H7 (cell line): ENCODE measurements around the gene CLDN5. TPM values are rescaled to one million over a fixed set of nuclear protein-coding genes. Genes with fewer than 3 reads are reported as not detected.

ENCODE experiments used
- DNase-seq: peaks from one replicate; pipeline ENCODE4 v3.0.0; 2012
- H3K27me3 ChIP-seq: 2 replicates; pipeline ENCODE4 v1.6.0; 2011; ENCODE audit warnings: mild to moderate bottlenecking, low read length; ENCODE audit not compliant: control insufficient read depth, insufficient read depth
- H3K36me3 ChIP-seq: replicated peaks from 2 replicates; pipeline ENCODE4 v1.5.1; 2011; ENCODE audit warnings: low read length; ENCODE audit not compliant: control insufficient read depth, insufficient read depth
- H3K4me3 ChIP-seq: 2 replicates; pipeline ENCODE4 v1.5.1; 2011; ENCODE audit warnings: low read depth, mild to moderate bottlenecking, control low read depth, low read length, moderate library complexity; ENCODE audit not compliant: insufficient read depth
- total RNA-seq: library from RNA; depleted of rRNA; stranded (reverse); fragments of >200 nt; shearing (Covaris generic); gene quantifications from 2 replicates; pipeline ENCODE4 v1.2.3, GENCODE V29; 2014

CLDN5 gene
- total RNA-seq, 1 experiment from 2014 or later, result 3.0 TPM

DNA sequence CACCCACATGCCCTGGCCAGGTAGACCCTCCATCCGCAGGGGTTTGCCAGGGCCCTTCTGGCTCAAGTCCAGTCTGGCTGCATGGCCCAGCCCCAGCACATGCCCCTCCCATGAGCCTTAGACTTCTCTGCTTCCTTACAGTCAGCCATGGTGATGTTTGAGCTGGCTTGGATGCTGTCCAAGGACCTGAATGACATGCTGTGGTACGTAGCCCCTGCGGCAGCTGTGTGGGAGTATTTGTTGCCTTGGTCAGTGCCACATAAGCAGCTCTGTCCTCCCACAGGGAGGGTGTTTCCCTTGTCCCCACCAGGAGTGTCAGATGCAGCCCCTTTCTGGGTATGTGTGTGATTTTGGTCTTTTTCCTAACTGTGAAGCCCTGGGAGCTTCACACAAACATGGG is 27.0 kb downstream of the CLDN5 start:
- DNase-seq, result no peak
- H3K36me3 ChIP-seq, result peaks cover 21% of the 10 kb centered on the region
- H3K27me3 ChIP-seq, result no peaks in the 10 kb centered on the region
- H3K4me3 ChIP-seq, result no peak overlapping the region

DNA sequence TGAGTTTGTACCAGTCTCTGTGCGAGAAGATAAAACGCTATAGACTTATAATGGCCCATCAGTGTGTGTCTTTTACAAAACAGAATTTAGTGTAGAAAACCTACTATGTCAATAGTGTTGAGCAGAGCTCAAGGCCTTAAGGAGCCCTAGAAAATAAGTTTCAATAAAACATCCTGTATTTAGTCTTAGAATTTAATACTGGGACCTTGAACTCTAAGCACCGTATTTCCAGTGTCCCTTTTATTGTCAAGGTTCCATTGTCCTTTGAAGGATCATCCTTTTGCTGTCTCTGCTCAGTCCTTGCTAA is 27.9 kb downstream of the CLDN5 start:
- Histone ChIP-seq H3K27me3 (no peaks in the 10 kb centered on the region), H3K36me3 (peaks cover 21% of the 10 kb centered on the region), H3K4me3 (no peak overlapping the region)
- no peak for DNase-seq

DNA sequence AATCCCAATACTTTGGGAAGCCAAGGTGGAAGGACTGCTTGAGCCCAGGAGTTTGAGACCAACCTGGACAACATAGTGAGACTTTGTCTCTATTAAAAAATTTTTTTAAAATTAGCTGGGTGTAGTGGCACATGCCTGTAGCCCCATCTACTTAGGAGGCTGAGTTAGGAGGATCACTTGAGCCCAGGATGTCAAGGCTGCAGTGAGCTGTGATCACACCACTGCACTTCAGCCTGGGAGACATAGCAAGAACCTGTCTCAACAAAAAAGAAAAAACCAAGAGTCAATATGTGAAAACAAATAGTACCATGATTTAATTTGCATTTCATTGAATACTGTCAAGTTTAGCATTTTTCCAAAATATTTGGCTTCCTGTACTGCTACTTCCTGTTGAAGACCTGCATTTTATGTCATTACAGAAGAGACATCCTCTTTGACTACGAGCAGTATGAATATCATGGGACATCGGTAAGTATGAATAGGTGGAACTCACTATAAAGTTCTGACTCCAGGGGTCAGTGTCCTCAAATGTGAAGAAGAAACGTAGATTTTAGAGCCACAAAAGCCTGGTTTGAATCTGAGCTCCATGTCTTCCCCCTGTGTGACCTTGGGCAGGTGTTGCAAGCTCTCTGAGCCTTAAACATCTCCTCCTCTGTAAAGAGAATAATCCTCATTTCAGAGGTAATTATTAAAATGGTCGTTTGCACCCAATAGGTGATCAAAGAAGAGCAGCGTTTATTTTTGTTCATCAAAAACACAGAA is 28.5 kb downstream of the CLDN5 start:
- peaks cover 21% of the 10 kb centered on the region for H3K36me3 ChIP-seq
- no peak for DNase-seq
- H3K27me3 ChIP-seq, result no peaks in the 10 kb centered on the region
- H3K4me3 ChIP-seq, result no peak overlapping the region

DNA sequence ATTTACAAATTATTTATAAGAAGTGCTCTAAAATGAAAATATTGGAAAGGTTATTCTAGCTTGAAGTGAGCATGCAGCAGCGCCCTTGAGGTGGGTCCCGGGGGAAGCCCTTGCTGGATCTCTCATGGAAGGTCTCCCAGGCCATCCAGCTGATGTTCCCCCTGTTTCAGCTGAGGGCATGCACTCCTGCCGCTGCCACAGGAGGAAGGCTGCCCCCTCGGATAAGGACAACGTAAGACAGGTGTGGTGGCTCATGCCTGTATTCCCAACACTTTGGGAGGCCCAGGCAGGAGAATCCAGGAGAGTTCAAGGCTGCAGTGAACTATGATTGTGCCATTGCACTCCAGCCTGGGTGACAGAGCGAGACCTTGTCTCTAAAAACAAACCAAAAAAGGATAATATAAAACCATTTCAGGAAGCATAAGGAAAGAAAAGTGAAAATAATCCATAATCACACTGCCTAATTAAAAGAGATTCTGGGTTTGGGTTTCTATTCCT is 29.5 kb downstream of the CLDN5 start:
- Histone ChIP-seq H3K27me3 (no peaks in the 10 kb centered on the region), H3K4me3 (no peak overlapping the region), H3K36me3 (peaks cover 21% of the 10 kb centered on the region)
- DNase-seq, result no peak

DNA sequence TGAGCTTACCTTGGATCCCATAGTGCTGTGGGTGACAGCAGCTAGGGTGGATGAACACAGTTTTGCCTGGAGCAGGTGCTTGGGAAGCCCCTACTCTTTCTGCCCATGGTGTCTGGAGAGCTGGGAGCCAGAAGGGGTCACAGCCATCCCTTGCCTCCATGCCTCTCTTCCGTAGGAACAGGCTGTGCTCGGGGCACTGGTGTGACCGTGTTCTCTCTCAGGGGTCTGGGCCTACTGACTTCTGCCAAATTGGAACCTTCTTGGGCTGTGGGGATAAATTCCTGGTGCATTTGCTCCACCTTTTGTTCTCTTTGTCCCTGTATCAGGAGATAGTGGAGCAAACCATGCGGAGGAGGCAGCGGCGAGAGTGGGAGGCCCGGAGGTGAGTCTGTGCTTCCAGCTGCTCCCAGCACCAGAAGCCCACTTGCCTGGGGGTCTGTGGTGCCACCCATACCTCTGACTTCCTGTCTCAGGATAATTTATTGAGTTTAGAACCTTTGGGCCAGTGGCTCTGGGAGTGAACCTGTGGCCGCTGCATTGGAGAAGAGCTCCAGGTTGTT is 30.1 kb downstream of the CLDN5 start:
- Histone ChIP-seq H3K27me3 (no peaks in the 10 kb centered on the region), H3K36me3 (peaks cover 20% of the 10 kb centered on the region), H3K4me3 (no peak overlapping the region)
- DNase-seq, result no peak

DNA sequence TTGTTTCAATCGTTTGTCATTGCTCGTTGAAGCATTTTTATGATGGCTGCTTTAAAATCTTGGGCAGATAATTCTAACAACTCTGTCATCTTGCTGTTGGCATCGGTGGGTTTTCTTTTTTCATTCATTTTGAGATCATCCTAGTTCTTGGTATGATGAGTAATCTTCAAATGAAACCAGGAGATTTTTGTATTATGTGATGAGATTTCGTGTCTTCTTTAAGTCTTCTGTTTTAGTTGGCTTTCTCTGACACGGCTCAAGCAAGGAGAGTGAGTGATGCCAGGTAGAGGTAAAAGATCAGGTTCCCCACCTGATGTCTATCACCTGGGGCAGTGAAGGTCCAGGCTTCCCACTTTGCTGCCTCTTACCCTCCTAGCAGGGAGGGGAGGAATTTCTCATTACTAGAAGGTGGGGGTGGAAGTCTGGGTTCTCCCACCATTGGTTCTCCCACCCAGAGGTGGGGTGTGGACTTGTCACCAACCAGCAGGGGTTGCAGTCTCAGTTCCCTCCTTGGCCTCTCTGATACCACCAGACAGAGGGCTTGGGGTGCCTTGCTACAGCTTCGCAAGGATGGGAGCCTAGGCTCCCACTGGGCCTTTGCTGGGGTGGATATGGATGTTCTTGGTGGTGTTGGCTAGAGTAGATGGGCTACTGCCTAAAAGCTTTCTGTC is 31.6 kb downstream of the CLDN5 start:
- H3K4me3 ChIP-seq, result no peak overlapping the region
- H3K27me3 ChIP-seq, result no peaks in the 10 kb centered on the region
- no peak for DNase-seq
- peaks cover 13% of the 10 kb centered on the region for H3K36me3 ChIP-seq

DNA sequence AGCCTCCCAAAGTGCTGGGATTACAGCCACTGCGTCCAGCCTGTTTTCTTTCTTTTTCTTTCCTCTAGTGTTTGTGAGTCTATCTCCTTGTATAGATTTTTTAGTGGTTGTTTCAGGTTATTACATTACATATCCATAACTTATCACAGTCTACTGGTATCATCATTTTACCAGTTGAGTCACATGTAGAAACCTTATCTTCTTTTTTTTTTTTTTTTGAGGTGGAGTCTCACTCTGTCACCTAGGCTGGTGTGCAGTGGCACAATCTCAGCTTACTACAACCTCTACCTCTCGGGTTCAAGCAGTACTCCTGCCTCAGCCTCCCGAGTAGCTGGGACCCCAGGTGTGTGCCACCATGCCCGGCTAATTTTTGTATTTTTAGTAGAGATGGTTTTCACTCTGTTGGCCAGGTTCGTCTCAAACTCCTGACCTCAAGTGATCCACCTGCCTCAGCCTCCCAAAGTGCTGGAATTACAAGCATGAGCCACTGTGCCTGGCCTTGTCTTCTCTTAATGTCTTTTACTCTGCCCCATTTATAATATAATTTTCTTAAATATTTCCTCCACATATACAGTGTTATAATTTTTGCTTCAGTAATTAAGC is 33.5 kb downstream of the CLDN5 start:
- H3K4me3 ChIP-seq, result no peak overlapping the region
- no peaks in the 10 kb centered on the region for H3K27me3 ChIP-seq
- DNase-seq, result no peak
- H3K36me3 ChIP-seq, result peaks cover 7% of the 10 kb centered on the region

DNA sequence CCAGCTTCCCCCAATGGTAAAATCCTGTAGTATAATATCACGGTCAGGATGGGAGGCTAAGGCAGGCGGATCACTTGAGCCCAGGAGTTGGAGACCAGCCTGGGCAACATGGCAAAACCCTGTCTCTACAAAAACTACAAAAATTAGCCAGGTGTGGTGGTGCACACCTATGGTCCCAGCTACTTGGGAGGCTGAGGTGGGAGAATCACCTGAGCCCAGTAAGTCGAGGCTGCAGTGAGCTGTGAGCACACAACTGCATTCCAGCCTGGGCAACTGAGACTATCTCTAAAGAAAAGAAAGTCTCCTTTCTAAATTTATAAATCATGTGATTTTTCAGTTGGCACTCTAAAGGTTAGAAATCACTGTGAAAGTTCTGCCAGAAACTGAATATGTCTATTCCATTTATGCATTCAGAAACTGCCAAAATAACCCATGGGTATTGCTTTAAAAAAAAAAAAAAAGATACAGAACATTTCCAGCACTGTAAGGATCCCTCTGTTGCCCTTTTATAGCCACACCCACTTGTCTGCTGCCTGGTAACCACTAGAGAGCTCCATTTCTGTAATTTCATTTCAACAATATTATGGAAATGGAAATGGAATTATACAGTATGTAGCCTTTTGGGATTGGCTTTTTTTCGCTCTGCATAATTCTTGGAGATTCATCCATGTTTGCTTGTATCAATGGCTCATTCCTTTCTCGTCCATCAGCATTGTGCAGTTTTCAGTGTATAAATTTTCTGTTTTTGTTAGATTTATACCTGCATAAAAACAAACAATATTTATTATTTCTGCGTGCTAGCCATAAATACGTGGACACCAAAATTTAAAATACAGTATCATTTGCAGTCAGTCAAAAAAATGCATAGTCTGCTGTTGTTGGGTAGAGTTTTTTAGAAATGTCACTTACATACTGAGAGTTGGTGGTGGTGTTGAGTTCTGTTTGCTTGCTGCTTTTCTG is 35.0 kb downstream of the CLDN5 start:
- Histone ChIP-seq H3K4me3 (no peak overlapping the region), H3K36me3 (peaks cover 10% of the 10 kb centered on the region), H3K27me3 (no peaks in the 10 kb centered on the region)
- no peak for DNase-seq

DNA sequence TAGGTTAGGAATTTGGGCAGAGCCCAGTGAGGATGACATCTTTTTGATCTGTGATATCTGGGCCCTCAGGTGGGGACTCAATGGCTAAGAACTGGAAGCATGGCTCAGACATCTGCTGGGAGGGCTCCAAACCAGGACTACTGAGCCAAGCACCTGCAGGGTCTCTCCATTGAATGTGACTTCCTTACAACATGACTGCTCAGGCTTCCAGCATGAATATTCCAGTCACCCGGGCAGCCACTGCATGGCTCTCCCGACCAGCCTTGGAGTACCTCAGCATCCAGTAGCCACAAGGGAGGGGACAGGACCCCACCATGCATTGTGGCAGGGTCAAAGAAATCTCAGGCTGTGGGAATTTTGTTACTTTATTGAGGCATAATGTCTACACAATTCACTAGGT is 35.9 kb downstream of the CLDN5 start:
- no peak for DNase-seq
- H3K36me3 ChIP-seq, result peaks cover 9% of the 10 kb centered on the region

DNA sequence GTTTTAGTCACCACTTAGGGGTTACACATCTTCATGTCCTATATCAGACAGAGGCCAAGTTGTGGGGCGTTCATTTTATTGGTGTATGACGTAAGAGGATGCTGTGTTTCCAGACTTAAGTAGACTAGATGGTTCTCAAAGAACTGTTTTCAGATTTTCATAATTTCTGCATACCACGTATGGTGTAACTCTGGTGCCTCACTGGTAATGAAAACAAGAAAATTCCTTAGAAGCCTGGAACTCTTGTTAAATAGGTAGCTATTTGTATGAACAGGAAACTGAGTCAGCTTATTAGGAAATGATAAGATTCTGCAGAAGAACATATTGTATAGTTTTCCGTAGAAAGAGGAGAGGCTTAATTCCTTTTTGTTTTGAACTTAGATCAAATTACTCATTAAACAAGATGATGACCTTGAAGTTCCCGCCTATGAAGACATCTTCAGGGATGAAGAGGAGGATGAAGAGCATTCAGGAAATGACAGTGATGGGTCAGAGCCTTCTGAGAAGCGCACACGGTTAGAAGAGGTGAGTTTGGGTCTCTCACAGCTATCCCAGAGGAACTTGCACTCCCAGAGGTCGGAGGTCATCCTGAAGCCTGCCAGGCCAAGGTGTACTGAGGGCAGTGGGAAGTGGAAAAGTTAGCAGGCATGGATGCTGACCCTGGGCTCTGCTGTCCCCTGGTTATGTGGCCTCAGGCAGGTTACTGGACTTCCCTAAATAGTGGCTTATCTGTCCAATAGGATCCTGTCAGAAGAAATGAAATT is 40.5 kb downstream of the CLDN5 start:
- peaks cover 11% of the 10 kb centered on the region for H3K36me3 ChIP-seq
- no peaks in the 10 kb centered on the region for H3K27me3 ChIP-seq
- DNase-seq, result no peak
- no peak overlapping the region for H3K4me3 ChIP-seq

More for the DNA sequence above, 35.9 kb downstream of the CLDN5 start:
- H3K27me3 ChIP-seq, result no peaks in the 10 kb centered on the region
- no peak overlapping the region for H3K4me3 ChIP-seq

DNA sequence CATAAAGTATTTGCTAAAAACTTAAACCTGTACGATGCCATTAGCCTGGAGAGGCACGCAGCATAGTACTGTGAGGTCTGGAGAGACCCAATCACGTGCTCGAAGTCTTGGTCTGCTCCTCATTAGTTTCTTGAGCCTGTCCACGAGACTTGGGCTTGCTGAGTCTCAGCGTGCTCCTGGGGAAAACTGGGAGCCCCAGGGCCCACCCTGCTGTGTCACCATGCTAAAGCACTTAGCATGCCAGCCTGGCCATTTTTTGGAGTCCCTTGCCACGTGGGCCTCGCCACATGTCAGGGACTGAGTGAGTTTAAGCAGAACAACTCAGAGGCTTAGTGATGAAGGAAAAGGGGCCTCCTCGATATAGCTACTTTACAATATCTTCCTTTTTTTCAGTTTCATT is 41.9 kb downstream of the CLDN5 start:
- H3K27me3 ChIP-seq, result no peaks in the 10 kb centered on the region
- no peak for DNase-seq
- no peak overlapping the region for H3K4me3 ChIP-seq
- peaks cover 11% of the 10 kb centered on the region for H3K36me3 ChIP-seq

DNA sequence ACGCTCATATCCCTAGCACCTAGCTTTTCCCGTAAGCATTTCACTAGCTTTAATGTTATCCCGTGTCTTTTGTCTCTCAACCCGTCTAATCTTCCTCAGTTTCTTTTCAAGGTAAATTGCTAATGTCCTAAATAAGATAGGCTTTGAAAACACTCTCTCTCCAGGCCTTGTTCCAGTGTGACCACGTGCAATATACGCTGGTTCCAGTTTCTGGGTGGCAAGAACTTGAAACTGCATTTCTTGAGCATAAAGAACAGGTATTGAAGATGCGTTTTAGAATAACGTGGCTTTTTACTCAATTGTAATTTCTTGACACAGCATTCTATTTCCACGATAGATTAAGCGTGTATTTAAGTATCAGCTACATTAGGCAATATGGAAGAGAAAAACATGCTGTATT is 43.4 kb downstream of the CLDN5 start:
- H3K36me3 ChIP-seq, result peaks cover 12% of the 10 kb centered on the region
- no peak for DNase-seq
- H3K4me3 ChIP-seq, result peak overlapping the region; percentile 85; the same call in 1 of the 2 replicates
- no peaks in the 10 kb centered on the region for H3K27me3 ChIP-seq

DNA sequence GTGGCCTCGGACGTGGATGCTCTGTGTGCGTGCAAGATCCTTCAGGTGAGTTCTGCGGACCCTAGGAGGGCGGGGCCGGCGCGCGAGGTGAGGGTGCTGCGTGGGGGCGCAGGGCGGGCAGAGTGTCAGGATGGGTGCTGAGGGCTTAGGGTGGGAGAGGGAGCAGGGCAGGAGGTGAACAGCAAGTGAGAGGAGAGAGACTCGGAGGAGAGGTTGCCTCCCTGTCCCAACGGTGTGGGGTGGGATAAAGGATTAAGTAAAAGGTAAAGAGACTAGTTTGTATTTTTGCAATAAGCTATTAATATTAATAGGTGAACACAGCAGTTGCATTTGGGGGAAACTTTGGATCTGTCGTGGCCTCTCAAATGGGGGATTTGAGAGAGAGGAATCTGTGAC is 44.0 kb downstream of the CLDN5 start:
- H3K4me3 ChIP-seq, result peak overlapping the region; percentile 85
- H3K27me3 ChIP-seq, result no peaks in the 10 kb centered on the region
- H3K36me3 ChIP-seq, result peaks cover 9% of the 10 kb centered on the region
- DNase-seq, result no peak
